Measurements from ENCODE around the gene LGALS16. TPM values are rescaled to one million over a fixed set of nuclear protein-coding genes. Genes with fewer than 3 reads are reported as not detected.

LGALS16 gene
- total RNA-seq, 2 donors from 2014 or later: not detected

DNA sequence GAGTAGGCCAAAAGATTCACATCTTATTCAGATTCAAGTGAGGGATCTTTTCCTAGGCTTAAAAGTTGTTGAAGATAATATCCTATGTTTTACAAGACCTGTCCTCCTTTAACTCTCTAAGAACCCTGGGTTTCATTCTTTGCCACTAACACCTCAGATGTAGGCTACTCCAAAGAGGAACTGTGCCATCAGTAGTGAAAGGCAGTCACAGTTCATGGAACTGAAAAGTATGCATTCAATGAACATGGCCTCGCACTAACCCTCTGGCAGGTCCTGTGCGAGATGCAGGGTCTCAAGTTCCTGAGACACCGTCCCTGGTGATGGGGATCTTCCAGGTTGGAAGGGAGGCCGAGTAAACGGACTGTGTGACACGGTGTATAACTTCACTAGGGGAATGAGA, 52.9 kb downstream of the LGALS16 start:
- intact Hi-C loops (cut with DNase I): no loop called here
- ATAC-seq (no peak), DNase-seq (no peak)

DNA sequence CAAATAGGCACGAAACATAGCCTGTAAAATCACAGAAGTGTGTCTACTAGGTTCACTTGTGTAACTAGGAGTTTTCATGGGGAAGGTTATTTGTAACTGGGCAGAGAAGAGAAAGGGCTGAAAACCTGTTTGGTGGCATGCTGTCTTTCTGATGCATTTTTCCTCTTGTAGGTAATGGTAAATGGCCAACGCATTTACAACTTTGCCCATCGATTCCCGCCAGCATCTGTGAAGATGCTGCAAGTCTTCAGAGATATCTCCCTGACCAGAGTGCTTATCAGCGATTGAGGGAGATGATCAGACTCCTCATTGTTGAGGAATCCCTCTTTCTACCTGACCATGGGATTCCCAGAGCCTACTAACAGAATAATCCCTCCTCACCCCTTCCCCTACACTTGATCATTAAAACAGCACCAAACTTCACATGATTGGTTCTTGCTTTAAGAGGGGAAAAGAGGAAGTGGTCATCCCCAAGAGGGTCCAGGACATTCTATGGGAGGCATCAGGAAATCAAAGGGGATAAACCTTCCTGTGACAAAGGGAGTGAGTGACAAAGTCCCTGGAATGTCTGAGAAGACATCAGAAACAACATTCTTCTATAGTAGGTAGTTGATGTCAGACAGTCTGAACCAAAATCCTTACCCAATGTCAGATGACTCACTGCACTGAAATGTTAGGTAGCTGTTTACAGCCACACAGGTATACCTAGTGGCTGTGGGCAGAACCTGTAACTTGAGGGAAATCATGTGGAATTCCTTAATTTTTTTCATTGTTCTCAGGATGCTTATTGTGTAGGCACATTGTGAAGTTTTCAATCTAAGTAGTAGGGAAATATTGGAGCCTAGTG, 53.5 kb downstream of the LGALS16 start:
- ATAC-seq: no peak
- no peak for DNase-seq
- intact Hi-C loops (cut with DNase I): no loop called here

Other genes starting within 250 kb of the LGALS16 start
- gene ZFP36, start 249.1 kb upstream of the LGALS16 start, total RNA-seq: 100 to 1,000 TPM in 1 of 2 donors, 10 to 100 TPM in 1; 93.5 to 156 TPM
- 10 to 100 TPM; 13.7 to 28.0 TPM for gene PLEKHG2, start 243.2 kb upstream of the LGALS16 start, total RNA-seq
- 1,000 to 10,000 TPM; 1,273 to 1,597 TPM for gene RPS16, start 220.0 kb upstream of the LGALS16 start, total RNA-seq
- gene SUPT5H, start 210.3 kb upstream of the LGALS16 start, total RNA-seq: 10 to 100 TPM; 61.1 to 70.1 TPM
- 10 to 100 TPM; 60.3 to 71.2 TPM for gene TIMM50, start 175.1 kb upstream of the LGALS16 start, total RNA-seq
- gene DLL3, start 157.0 kb upstream of the LGALS16 start, total RNA-seq: not detected
- not detected for gene SELENOV, start 140.8 kb upstream of the LGALS16 start, total RNA-seq
- 1 to 10 TPM; 2.3 to 2.4 TPM for gene EID2B, start 123.1 kb upstream of the LGALS16 start, total RNA-seq
- 10 to 100 TPM; 11.0 to 14.8 TPM for gene EID2, start 115.8 kb upstream of the LGALS16 start, total RNA-seq
- not detected for gene LGALS13, start 53.4 kb upstream of the LGALS16 start, total RNA-seq
- gene LGALS14, start 48.6 kb downstream of the LGALS16 start, total RNA-seq: not detected
- not detected for gene CLC, start 82.1 kb downstream of the LGALS16 start, total RNA-seq
- not detected for gene LEUTX, start 122.9 kb downstream of the LGALS16 start, total RNA-seq
- 10 to 100 TPM in 1 of 2 donors, 1 to 10 TPM in 1; 7.0 to 14.7 TPM for gene DYRK1B, start 178.2 kb downstream of the LGALS16 start, total RNA-seq
- gene FBL, start 190.5 kb downstream of the LGALS16 start, total RNA-seq: 10 to 100 TPM; 67.7 to 87.7 TPM

Data from left cardiac atrium (tissue), 4 donors.